Measurements from ENCODE around the gene CNOT4.

The CNOT4 gene

DNA sequence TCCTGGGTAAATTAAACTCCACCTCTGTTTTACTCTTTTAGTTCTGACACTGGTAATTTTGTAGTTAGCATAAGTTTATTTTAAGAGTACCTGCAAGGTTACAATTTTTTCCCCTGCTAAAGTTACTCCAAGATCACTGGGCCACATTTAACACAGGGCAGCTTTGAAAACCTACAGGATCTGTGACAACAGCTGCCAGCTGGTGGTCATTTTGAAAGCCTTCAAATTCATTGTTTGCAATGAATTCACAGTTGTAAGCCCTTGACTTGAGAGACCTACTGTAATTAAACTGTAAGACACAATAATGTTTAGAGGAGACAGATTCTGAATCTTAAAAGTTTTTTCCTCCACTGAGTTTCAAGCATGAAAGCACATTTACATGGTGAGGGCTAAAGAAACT lies 129.6 kb downstream of the CNOT4 start:
- no peaks in the 10 kb centered on the region for H3K4me1 ChIP-seq (ENCODE audit: control insufficient read depth in 1 of 2, insufficient read depth in 2 of 2, low read length in 2 of 2)
- H2BK5ac ChIP-seq (ENCODE audit: low read depth, low read length, poor library complexity): no peak overlapping the region
- no peaks in the 10 kb centered on the region for H3K36me3 ChIP-seq (ENCODE audit: control insufficient read depth in 1 of 2, insufficient read depth in 2 of 2, low read length in 2 of 2)
- no peak overlapping the region for H3K27ac ChIP-seq (ENCODE audit: low read depth, low read length)
- no peak overlapping the region for H2BK120ac ChIP-seq (ENCODE audit: insufficient read depth, low read length, poor library complexity)
- H2AFZ ChIP-seq (ENCODE audit: insufficient read depth, low read length, poor library complexity): no peak overlapping the region
- H3K4ac ChIP-seq (ENCODE audit: low read depth, low read length): no peak overlapping the region
- no peaks in the 10 kb centered on the region for H3K27me3 ChIP-seq (ENCODE audit: insufficient read depth, low read length)
- H3K79me1 ChIP-seq (ENCODE audit: low read length): no peaks in the 10 kb centered on the region
- H3K18ac ChIP-seq (ENCODE audit: low read length): no peak overlapping the region
- H3K79me2 ChIP-seq (ENCODE audit: control insufficient read depth, insufficient read depth, low read length, poor library complexity): peaks cover 2% of the 10 kb centered on the region
- H4K8ac ChIP-seq (ENCODE audit: low read depth, low read length): no peak overlapping the region
- H4K91ac ChIP-seq (ENCODE audit: low read depth, low read length): no peak overlapping the region
- no peak overlapping the region for H3K4me2 ChIP-seq (ENCODE audit: low read length)
- no peak overlapping the region for H3K4me3 ChIP-seq (ENCODE audit: low read depth, low read length)
- no peak overlapping the region for H2AK5ac ChIP-seq (ENCODE audit: low read length)
- H3K9me3 ChIP-seq (ENCODE audit: insufficient read depth, low read depth, low read length): no peaks in the 10 kb centered on the region
- no peak overlapping the region for H4K12ac ChIP-seq (ENCODE audit: low read depth, low read length)
- no peak overlapping the region for H3K9ac ChIP-seq (ENCODE audit: low read length)
- H3K23ac ChIP-seq (ENCODE audit: low read length): no peak overlapping the region
- H2BK12ac ChIP-seq (ENCODE audit: low read length): no peak overlapping the region
- DNase-seq: no peak
- no peak overlapping the region for H3K14ac ChIP-seq (ENCODE audit: low read length)

DNA sequence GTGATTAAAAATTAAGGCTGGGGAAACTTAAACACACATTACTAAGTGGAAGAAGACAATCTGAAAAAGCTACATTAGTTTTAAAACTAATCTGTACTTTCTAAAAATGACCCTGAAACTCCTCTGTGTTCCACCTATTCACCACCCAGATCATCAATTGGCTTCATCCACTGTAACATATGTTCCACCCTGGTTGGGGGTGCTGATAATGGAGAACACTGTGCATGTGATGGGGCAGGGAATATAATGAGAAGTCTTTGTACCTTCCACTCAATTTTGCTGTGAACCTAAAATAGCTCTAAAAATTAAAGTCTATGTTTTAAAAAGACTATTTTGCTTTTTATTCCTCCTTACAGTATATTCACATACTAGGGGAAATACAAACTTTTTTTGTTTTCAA lies 132.7 kb downstream of the CNOT4 start:
- DNase-seq: no peak
- H3K4me2 ChIP-seq (ENCODE audit: low read length): no peak overlapping the region
- no peaks in the 10 kb centered on the region for H3K9me3 ChIP-seq (ENCODE audit: insufficient read depth, low read depth, low read length)
- H2BK120ac ChIP-seq (ENCODE audit: insufficient read depth, low read length, poor library complexity): no peak overlapping the region
- no peak overlapping the region for H3K18ac ChIP-seq (ENCODE audit: low read length)
- no peak overlapping the region for H3K27ac ChIP-seq (ENCODE audit: low read depth, low read length)
- H2BK12ac ChIP-seq (ENCODE audit: low read length): no peak overlapping the region
- H3K14ac ChIP-seq (ENCODE audit: low read length): no peak overlapping the region
- no peak overlapping the region for H3K23ac ChIP-seq (ENCODE audit: low read length)
- H3K79me1 ChIP-seq (ENCODE audit: low read length): no peaks in the 10 kb centered on the region
- H3K4me1 ChIP-seq (ENCODE audit: control insufficient read depth in 1 of 2, insufficient read depth in 2 of 2, low read length in 2 of 2): no peaks in the 10 kb centered on the region
- no peaks in the 10 kb centered on the region for H3K79me2 ChIP-seq (ENCODE audit: control insufficient read depth, insufficient read depth, low read length, poor library complexity)
- H4K12ac ChIP-seq (ENCODE audit: low read depth, low read length): no peak overlapping the region
- no peak overlapping the region for H2AK5ac ChIP-seq (ENCODE audit: low read length)
- H3K4me3 ChIP-seq (ENCODE audit: low read depth, low read length): no peak overlapping the region
- no peak overlapping the region for H4K8ac ChIP-seq (ENCODE audit: low read depth, low read length)
- no peak overlapping the region for H3K9ac ChIP-seq (ENCODE audit: low read length)
- no peak overlapping the region for H2BK5ac ChIP-seq (ENCODE audit: low read depth, low read length, poor library complexity)
- H3K27me3 ChIP-seq (ENCODE audit: insufficient read depth, low read length): no peaks in the 10 kb centered on the region
- H4K91ac ChIP-seq (ENCODE audit: low read depth, low read length): no peak overlapping the region
- no peak overlapping the region for H3K4ac ChIP-seq (ENCODE audit: low read depth, low read length)
- H3K36me3 ChIP-seq (ENCODE audit: control insufficient read depth in 1 of 2, insufficient read depth in 2 of 2, low read length in 2 of 2): no peaks in the 10 kb centered on the region
- no peak overlapping the region for H2AFZ ChIP-seq (ENCODE audit: insufficient read depth, low read length, poor library complexity)

DNA sequence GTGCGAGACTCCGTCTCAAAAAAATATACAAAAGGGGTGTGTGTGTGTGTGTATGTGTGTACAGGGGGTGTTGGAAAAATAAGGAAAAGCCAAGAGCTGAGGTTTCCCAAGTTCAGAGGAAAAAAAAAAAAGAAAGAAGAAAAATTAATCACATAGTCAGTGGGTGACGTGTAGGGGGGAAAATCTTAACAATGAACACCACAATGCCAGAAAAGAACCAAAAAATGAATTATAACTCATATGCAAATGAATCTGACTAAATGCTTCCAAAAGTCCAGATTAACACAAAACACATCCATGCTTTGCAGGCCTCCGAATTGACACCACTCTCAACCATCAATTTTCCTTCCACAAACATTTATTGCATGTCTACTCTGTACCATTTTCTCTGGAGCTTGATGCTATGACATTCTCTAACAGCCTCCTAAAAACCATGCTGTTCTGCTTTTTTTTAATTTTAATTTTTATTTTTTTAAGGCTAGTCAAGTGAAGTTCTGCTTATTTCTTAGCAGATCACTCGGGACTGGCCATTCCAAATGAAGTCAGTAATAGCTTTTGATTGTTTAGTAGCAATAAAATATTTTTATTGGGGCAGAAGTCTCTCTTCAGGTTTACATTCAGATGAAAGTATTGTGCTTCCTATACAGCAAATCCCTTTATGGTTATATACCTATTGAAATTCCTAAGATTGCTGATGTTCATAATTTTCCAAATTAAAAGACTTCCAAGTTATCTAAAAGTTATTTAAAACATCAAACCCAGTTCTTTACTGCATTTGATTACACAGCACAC lies 133.8 kb downstream of the CNOT4 start:
- no peaks in the 10 kb centered on the region for H3K36me3 ChIP-seq (ENCODE audit: control insufficient read depth in 1 of 2, insufficient read depth in 2 of 2, low read length in 2 of 2)
- no peak overlapping the region for H4K91ac ChIP-seq (ENCODE audit: low read depth, low read length)
- H3K18ac ChIP-seq (ENCODE audit: low read length): no peak overlapping the region
- no peaks in the 10 kb centered on the region for H3K79me2 ChIP-seq (ENCODE audit: control insufficient read depth, insufficient read depth, low read length, poor library complexity)
- H2BK5ac ChIP-seq (ENCODE audit: low read depth, low read length, poor library complexity): no peak overlapping the region
- no peak overlapping the region for H2AFZ ChIP-seq (ENCODE audit: insufficient read depth, low read length, poor library complexity)
- no peak overlapping the region for H2BK120ac ChIP-seq (ENCODE audit: insufficient read depth, low read length, poor library complexity)
- H3K9ac ChIP-seq (ENCODE audit: low read length): no peak overlapping the region
- no peak overlapping the region for H3K4me3 ChIP-seq (ENCODE audit: low read depth, low read length)
- no peak overlapping the region for H3K27ac ChIP-seq (ENCODE audit: low read depth, low read length)
- no peak overlapping the region for H2BK12ac ChIP-seq (ENCODE audit: low read length)
- no peak overlapping the region for H3K14ac ChIP-seq (ENCODE audit: low read length)
- DNase-seq: no peak
- no peak overlapping the region for H2AK5ac ChIP-seq (ENCODE audit: low read length)
- H3K23ac ChIP-seq (ENCODE audit: low read length): no peak overlapping the region
- H3K9me3 ChIP-seq (ENCODE audit: insufficient read depth, low read depth, low read length): no peaks in the 10 kb centered on the region
- no peaks in the 10 kb centered on the region for H3K79me1 ChIP-seq (ENCODE audit: low read length)
- WGBS (ENCODE audit: extremely low coverage, insufficient coverage, insufficient read length): no CpG with 5 or more reads among the region's 5 CpGs
- H3K4me1 ChIP-seq (ENCODE audit: control insufficient read depth in 1 of 2, insufficient read depth in 2 of 2, low read length in 2 of 2): no peaks in the 10 kb centered on the region
- H4K8ac ChIP-seq (ENCODE audit: low read depth, low read length): no peak overlapping the region
- H4K12ac ChIP-seq (ENCODE audit: low read depth, low read length): no peak overlapping the region
- H3K4ac ChIP-seq (ENCODE audit: low read depth, low read length): no peak overlapping the region
- H3K27me3 ChIP-seq (ENCODE audit: insufficient read depth, low read length): no peaks in the 10 kb centered on the region
- no peak overlapping the region for H3K4me2 ChIP-seq (ENCODE audit: low read length)

DNA sequence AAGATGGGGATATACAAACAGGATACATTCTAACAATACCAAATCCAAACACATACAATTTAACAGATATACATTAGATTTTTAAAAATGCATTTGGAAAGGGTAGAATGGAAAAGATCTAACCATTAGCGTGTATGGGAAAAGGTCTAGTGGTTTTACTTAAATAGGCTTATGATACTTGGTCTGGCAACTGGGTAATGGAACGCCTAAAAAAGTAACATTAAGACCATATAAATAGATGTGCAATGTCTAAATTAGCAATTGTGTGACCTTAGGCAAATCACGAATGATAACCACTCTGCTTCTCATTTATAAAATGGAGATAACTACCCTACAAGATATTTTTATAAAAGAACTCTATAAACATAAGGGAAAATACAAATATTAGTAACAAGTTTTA lies 135.2 kb downstream of the CNOT4 start:
- H4K8ac ChIP-seq (ENCODE audit: low read depth, low read length): no peak overlapping the region
- no peaks in the 10 kb centered on the region for H3K79me2 ChIP-seq (ENCODE audit: control insufficient read depth, insufficient read depth, low read length, poor library complexity)
- no peaks in the 10 kb centered on the region for H3K4me1 ChIP-seq (ENCODE audit: control insufficient read depth in 1 of 2, insufficient read depth in 2 of 2, low read length in 2 of 2)
- H3K4ac ChIP-seq (ENCODE audit: low read depth, low read length): no peak overlapping the region
- WGBS (ENCODE audit: extremely low coverage, insufficient coverage, insufficient read length): no CpG with 5 or more reads among the region's 3 CpGs
- H3K9ac ChIP-seq (ENCODE audit: low read length): no peak overlapping the region
- H2BK12ac ChIP-seq (ENCODE audit: low read length): no peak overlapping the region
- H3K4me2 ChIP-seq (ENCODE audit: low read length): no peak overlapping the region
- no peak overlapping the region for H3K14ac ChIP-seq (ENCODE audit: low read length)
- H2BK5ac ChIP-seq (ENCODE audit: low read depth, low read length, poor library complexity): no peak overlapping the region
- no peaks in the 10 kb centered on the region for H3K9me3 ChIP-seq (ENCODE audit: insufficient read depth, low read depth, low read length)
- no peak overlapping the region for H4K12ac ChIP-seq (ENCODE audit: low read depth, low read length)
- no peaks in the 10 kb centered on the region for H3K36me3 ChIP-seq (ENCODE audit: control insufficient read depth in 1 of 2, insufficient read depth in 2 of 2, low read length in 2 of 2)
- no peak overlapping the region for H3K18ac ChIP-seq (ENCODE audit: low read length)
- no peak overlapping the region for H2AK5ac ChIP-seq (ENCODE audit: low read length)
- H3K4me3 ChIP-seq (ENCODE audit: low read depth, low read length): no peak overlapping the region
- no peak overlapping the region for H2AFZ ChIP-seq (ENCODE audit: insufficient read depth, low read length, poor library complexity)
- no peak overlapping the region for H4K91ac ChIP-seq (ENCODE audit: low read depth, low read length)
- no peaks in the 10 kb centered on the region for H3K79me1 ChIP-seq (ENCODE audit: low read length)
- H3K23ac ChIP-seq (ENCODE audit: low read length): no peak overlapping the region
- no peak overlapping the region for H3K27ac ChIP-seq (ENCODE audit: low read depth, low read length)
- no peaks in the 10 kb centered on the region for H3K27me3 ChIP-seq (ENCODE audit: insufficient read depth, low read length)
- no peak overlapping the region for H2BK120ac ChIP-seq (ENCODE audit: insufficient read depth, low read length, poor library complexity)
- no peak for DNase-seq

Measured in trophoblast cell (in vitro differentiated cells and primary cell).